GM18505 (cell line): ENCODE data around the gene ZNF490.

Experiments
- ATAC-seq: cut with Tn5 transposase; IDR thresholded peaks from one replicate; pipeline ENCODE4 v1.9.1; 2021; ENCODE audit not compliant: unreplicated experiment
- POLR2A ChIP-seq: IDR thresholded peaks from 4 replicates; pipeline ENCODE4 v1.6.1; 2011; ENCODE audit warnings: borderline replicate concordance; ENCODE audit not compliant: insufficient read depth, insufficient read length; ENCODE audit errors: extremely low read depth

ZNF490 gene

GRCh38 chr19:12544401-12544876 is 66.2 kb downstream of the ZNF490 start:
- ATAC-seq, result no peak
- no peak for TF ChIP-seq POLR2A

GRCh38 chr19:12543855-12544254 is 66.8 kb downstream of the ZNF490 start:
- ATAC-seq, result no peak
- no peak for TF ChIP-seq POLR2A
